Measurements from ENCODE around the gene CACNA1D.

CACNA1D gene

DNA sequence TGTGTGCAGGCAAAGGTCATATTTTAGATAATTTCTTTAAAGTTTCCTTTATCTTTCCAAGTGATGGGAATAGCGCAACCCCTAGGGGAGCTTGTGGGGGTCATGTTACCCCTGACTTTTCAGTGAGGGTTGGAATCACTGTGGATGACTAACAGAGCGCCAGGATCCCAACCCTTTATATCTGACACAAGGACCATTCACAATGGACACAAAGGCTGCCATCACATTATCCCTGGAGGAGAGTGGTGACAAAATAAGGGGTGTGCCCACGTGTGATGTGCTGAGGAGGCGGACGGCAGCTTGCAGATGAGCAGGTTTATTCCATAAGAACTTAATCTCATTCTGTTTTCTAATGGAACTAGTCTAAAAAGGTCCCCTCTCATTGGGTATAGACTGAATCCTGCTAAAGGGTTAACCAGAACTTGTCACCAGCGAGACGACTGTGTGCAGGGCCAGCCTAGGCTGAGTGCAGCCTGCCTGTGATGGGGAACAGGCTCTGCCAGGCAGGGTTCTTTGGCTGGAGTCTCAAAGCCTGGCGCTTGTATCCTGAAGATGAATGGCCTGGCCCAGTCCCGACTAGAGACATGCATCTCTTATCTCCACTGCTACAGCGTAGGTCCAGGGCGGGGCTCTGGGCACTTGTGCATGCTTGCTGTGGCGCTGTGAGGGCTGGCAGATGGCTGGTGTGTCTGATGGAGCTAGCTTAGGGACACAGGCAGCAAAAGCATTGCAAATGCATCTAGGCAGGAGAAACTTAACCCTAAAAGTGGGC, 301.6 kb downstream of the CACNA1D start:
- no peak for DNase-seq

DNA sequence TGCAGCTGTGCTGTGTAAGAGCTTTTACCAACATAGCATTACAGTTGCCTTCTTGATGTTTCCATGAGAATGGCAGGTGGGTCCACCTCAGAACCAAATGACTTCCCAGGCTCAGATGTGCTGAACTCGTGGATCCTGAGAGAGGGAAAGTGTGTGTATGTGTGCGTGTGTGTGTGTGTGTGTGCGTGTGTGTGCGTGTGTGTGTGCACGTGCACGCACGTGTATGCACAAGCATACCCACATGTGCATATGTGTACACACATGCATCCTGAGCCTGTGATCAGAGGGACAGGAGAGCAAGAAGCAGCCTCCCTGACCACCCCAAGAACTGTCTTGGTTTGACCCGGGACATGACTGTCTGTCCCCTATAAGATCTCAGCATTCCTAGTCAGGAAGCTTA, 303.7 kb downstream of the CACNA1D start:
- DNase-seq: no peak

DNA sequence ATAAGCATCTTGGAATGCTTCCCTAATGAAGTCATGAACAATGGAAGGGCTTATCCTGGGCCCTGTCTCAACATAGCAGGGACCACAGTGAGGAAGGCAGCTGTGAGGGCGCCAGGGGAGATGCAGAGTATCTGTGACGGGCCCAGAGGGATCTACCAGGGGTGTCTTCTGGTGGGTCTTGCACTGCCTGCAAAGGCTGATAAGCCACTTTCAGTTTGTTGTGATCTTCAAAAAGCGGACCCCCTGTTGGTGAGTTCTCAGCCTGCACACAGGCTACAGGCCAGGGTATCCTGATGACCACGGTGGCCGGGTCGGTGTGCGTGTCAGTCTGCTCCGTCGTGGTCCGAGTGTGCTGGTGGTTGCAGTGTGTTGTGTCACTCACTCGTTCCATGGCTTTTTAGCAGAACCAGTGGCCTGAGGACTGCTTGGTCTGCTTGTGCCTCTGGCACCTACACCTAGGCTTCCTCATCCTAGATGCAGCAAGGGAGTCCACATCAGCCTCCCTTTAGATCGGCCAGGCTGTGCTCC, 305.0 kb downstream of the CACNA1D start:
- no peak for DNase-seq

DNA sequence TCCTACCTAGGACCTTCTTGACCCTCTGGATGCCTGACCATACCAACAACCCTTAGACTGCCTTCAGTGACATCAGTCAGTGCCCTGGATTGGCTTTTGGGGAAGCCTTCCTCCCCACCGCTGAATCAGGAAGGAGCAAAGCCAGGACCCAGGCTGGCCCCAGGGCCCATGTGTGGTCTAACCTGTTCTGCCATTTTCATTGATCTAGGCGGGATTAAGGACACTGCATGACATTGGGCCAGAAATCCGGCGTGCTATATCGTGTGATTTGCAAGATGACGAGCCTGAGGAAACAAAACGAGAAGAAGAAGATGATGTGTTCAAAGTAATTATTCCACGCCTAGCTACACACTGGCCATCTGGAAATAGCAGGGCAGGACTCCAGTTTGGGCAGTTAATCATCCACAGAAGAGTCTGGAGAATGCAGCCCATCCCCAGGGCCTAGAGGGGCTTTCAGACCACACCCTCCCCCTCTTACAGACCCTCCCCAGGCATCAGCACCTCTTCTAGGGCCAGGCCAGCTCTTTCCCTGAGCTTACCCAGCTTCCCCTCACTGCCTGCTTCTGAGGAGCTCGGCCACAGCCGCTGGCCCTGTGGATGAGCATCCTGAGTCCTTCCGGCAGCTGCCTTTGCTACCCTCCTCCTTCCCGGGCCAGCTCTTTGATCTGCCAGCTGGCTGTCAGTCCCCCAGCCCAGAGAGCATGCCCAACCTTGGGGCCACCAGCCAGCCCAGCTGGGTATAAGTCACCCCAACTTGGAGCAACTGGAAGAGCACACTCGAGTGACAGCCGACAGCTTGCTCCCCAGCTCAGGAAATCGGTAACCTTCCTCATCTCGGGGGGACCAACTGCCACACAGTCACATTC, 305.9 kb downstream of the CACNA1D start:
- DNase-seq: no peak

DNA sequence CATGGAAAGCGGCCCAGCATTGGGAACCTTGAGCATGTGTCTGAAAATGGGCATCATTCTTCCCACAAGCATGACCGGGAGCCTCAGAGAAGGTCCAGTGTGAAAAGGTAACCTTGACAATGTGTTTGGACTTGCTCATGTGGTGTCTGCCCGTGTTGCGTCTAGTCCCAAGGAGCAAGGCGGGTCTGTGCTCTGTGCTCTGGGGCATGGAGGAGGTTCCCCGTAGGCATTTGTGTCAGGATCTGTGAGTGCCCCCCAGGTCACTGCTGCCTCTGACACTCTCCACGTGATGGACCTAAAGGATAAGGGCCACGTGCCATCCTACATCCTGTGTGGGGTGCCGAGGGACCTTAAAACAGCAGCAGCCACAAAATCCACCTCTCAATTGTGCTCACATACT, 306.9 kb downstream of the CACNA1D start:
- no peak for DNase-seq

DNA sequence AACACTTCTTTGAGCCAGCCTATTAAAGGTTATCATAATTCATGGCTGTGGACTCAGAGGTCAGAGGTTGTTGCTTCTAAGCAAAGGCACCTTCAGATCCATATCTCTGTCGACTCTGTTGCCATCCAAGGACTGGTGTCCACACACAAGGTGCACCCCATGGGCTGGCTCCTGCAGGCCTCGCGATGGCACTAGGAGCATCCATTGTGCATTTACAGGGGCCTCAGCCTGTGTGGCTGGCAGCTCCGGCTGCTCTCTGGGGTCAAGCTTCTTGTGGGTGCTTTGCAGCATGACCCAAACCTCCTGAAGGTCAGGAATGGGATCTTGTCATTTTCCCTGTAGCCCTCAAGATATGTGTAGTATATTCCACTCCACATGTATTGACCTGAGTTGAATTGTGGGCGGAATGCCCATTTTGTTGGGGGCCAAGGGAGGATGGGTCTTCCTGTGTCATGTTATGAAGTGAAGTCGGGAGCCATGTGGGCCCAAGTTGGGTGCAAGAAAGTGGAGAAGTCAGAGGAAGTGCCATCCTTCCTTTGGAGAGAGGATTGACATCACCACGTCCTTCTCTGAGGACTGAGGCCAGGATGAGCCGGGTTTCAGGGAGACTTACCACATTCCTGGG, 308.0 kb downstream of the CACNA1D start:
- no peak for DNase-seq

DNA sequence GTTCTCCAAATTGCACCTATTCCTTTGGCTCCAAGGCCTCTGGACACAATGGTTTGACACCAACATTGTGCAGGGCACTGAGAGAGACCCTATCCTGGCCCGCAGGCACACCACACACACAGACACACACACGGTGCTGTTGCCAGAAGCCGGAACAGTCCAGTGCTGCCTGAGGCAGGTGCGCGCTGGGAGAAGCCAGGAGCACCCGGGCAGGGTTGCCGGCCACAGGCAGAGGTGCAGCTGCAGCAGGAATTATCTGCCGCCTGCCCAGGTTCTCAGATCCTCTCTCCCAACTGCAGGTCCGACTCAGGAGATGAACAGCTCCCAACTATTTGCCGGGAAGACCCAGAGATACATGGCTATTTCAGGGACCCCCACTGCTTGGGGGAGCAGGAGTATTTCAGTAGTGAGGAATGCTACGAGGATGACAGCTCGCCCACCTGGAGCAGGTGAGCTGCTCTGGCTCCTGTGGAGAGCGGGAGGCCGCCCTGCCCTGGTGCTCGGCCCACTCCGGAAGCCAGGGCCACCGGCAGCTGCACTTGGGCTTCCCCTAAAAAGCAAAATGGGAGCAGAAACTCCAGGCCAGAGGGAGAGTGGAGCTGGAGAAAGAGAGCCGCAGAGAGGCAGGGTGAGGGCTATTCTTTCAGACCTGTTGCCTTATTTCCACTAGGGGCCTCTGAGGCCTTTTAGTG, 308.9 kb downstream of the CACNA1D start:
- no peak for DNase-seq

DNA sequence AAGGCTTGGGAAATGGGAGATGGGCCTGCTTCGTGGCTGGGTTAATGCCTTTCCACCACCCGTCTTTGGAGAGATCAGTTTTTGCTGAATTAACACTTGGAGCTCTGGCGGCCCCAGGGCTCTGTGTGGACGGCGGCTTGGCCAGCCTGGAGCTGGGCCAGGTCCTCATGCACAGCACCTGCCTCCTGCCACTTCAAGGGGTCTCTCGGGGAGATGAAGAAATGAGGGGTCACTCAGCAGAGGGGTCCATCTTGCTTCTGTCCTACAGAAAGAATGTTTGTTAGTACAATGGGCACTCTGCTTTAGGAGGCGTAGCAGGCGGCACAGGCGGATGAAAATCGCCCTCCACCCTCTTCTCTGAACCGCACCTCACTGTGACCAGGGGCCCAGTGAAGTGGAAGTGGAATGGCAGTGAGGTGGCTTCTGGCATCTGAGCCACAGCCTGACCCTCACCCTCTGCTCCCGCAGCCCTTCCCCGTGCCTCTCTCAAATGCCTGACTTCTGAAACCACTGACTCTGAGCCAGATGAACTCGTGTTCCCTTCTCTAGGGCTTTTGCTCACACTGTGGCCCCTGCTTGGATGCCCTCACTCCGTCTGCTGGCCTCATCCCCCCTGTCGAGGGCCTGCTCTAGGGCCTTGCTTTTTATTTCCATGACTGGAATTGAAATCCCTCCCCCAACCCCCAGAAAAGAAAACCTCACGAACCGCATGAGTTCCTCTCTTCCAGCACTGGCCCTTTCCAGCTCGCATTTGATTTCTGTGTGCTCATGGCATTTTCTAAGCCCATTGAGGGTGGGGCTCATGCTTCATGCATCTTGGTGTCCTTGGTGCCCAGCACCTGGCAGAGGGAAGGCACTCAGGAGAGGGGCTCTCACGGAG, 309.6 kb downstream of the CACNA1D start:
- DNase-seq: no peak

DNA sequence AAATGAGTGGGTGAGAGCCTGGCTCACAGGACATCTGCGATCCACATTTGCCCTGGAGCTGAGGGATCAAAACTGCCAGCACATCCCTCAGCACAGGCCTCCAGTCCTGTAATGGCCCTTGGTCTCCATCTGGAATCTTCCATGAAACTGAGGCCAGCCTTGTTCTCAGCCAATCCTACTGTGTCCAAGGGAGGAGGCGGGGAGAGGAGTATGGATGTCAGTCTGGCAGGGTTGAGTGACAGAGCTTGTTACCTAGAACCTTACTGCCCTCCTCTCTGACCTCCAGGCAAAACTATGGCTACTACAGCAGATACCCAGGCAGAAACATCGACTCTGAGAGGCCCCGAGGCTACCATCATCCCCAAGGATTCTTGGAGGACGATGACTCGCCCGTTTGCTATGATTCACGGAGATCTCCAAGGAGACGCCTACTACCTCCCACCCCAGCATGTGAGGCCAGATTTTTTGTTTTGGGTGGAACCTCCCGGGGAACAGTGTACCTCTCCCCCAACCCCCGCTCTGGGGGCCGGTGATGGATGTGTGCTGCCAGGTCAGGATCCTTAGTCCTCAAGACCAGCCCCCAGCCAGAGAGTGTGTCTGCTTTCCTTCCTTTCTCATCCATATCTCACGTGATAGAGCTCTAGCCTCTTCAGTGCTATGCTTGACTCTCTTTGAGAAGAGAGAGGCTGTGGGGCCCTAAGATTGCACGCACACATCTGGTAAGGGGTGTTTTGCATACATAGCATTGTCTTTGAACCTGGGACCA, 310.5 kb downstream of the CACNA1D start:
- DNase-seq: no peak

DNA sequence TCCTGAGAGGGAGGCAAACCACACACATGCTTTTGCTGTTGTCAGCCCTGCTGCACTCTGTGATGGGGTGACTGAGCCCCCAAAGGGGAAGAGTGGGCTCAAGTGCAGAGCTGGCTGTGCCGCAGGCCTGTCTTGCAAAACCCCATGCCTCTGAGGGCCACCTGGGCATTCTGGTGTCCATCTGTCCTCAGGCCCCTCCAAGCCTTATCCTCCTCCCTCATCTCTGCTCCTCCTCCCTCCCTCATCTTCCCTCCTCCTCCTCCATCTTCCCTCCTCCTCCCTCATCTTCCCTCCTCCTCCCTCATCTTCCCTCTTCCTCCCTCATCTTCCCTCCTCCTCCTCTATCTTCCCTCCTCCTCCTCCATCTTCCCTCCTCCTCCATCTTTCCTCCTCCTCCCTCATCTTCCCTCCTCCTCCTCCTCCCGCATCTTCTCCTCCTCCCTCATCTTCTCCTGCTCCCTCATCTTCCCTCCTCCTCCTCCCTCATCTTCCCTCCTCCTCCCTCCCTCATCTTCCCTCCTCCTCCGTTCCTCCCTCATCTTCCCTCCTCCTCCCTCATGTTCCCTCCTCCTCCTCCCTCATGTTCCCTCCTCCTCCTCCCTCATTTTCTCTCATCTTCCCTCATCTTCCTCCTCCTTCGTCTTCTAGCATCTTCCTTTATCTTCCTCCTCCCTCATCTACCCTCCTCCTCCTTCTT, 311.2 kb downstream of the CACNA1D start:
- no peak for DNase-seq

DNA sequence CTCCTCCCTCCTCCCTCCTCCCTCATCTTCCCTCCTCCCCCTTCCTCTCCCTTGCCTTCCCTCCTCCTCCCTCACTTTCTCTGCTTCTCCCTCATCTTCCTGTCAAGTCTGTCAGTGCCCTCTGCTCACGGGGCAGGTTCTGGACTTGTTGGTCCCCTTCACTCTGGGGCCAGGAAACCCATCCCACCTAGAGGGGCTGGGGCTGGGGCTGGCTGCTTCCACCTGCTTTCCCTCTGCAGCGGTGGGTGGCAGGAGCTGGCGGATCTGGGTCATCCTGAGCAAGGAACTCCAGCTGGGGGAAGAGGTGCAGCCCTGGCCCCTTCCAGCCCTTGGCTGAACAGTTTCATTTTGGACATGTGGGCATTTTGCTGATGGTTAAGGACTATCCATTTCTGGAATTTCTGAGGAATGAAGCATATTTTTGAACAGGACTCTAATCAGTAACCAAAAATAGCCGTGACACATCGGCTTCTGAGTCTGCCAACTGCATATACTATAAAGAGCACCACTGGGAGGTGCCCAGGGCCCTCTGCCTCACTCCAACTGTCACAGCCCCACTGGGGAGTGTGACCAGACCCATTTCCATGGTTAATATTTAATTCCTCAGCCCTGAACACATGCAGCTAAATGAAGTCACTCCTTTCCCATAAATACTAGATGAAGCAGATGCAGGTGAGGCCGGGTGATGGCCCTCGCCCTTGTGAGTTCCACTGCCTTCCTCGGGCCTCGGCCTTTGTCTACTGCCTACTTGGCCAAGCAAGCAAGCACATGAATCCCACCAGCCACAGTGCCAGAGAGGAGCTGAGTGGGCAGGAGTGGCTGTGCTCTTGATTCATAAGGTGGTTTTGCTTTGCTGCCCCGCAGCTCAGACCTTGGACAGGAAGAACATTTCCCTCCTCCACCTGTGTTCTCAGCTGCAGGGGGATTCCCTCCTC, 312.0 kb downstream of the CACNA1D start:
- DNase-seq: no peak

DNA sequence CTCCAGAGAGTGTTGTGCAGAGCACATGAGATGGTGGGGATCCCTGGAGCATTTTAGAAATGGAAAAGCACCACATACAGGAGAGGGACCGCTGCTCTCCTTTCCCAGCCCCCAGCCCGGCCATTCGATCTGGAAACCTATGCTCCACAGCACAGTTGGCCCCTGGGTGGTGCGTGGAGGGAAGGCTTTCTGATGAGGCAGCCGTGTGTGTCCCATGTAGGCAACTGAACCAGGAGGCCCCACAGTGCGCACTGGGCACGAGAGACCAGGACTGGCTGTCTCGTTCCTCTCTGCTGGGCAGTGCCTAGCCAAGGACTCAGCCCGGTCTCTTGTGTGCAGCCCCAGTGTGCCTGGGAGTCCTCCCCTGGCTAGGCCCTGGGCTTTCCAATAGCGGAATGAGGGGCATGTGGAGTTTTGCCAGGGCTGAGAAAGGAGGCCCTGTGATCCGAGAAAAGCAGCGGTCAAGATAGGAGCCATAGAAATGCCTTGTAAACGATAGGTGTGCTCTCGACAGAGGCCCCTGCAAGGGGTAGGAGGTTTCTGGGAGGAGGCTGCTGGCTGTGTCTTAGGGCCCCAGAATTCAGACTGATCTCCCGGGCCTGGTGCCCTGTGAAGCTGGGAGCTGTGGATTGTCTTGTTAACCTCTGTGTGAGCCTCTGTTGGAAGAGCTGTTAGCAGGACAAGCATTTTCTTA, 312.9 kb downstream of the CACNA1D start:
- no peak for DNase-seq

DNA sequence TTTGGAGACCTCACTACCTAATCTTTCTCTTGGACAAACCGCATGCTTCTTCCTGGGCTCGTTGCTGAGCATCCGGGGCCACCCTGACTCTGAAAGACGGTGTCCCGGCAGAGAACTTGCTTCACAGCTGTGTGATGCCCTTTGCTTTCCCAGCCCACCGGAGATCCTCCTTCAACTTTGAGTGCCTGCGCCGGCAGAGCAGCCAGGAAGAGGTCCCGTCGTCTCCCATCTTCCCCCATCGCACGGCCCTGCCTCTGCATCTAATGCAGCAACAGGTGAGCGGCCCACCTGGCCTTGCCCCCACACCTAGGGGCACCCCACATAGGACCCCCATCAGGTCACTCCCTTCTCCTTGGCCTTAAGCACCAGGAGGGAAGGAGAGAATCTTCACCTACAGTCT, 314.1 kb downstream of the CACNA1D start:
- DNase-seq: no peak

DNA sequence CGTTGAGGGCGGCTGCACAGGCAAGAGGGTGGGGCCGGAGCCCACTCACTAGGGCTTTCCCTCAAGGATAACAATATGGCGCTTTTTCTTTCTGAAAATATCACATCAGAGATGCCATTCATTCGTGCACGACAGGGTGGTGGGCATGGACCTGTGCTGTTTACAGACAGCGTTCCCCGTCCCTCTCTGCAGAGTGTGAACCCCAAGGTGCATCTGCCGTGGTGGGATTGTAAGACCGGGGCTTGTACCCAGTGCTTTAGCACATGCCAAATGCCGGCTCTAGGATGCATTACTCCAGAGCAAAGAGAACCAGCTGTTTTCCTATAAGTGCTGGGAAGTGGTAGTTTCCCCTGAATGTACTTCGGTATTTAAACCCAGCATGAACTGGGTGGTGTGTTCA, 314.9 kb downstream of the CACNA1D start:
- no peak for DNase-seq

DNA sequence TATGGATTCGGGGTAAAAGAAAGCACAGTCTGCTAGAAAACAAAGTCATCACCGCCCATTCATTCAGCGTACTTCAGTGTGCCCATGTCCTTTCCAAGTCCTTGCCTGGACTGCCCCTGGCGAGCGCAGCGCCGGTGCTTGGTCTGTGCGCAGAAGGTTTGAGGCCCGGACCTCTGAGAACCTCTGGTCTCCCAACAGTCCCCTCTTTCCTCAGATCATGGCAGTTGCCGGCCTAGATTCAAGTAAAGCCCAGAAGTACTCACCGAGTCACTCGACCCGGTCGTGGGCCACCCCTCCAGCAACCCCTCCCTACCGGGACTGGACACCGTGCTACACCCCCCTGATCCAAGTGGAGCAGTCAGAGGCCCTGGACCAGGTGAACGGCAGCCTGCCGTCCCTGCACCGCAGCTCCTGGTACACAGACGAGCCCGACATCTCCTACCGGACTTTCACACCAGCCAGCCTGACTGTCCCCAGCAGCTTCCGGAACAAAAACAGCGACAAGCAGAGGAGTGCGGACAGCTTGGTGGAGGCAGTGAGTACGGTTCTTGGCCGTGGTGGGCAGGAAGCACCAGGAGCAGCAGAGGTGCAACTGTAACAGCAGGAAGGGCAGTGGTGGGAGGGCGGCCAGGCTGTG, 315.5 kb downstream of the CACNA1D start:
- DNase-seq: no peak

DNA sequence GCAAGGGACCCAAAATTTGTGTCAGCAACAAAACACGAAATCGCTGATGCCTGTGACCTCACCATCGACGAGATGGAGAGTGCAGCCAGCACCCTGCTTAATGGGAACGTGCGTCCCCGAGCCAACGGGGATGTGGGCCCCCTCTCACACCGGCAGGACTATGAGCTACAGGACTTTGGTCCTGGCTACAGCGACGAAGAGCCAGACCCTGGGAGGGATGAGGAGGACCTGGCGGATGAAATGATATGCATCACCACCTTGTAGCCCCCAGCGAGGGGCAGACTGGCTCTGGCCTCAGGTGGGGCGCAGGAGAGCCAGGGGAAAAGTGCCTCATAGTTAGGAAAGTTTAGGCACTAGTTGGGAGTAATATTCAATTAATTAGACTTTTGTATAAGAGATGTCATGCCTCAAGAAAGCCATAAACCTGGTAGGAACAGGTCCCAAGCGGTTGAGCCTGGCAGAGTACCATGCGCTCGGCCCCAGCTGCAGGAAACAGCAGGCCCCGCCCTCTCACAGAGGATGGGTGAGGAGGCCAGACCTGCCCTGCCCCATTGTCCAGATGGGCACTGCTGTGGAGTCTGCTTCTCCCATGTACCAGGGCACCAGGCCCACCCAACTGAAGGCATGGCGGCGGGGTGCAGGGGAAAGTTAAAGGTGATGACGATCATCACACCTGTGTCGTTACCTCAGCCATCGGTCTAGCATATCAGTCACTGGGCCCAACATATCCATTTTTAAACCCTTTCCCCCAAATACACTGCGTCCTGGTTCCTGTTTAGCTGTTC, 316.9 kb downstream of the CACNA1D start:
- DNase-seq: no peak

DNA sequence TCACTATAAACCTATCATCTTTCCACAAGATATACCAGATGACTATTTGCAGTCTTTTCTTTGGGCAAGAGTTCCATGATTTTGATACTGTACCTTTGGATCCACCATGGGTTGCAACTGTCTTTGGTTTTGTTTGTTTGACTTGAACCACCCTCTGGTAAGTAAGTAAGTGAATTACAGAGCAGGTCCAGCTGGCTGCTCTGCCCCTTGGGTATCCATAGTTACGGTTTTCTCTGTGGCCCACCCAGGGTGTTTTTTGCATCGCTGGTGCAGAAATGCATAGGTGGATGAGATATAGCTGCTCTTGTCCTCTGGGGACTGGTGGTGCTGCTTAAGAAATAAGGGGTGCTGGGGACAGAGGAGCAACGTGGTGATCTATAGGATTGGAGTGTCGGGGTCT, 318.0 kb downstream of the CACNA1D start:
- DNase-seq: no peak
